Kidney (tissue), 14 donors: Measurements from ENCODE around the gene EVI5. TPM values are rescaled to one million over a fixed set of nuclear protein-coding genes. Genes with fewer than 3 reads are reported as not detected.

Experiments
- DNase-seq, 5 donors: peaks; one replicate each; pipeline ENCODE4 v3.0.0-alpha.2; 2013 to 2020
- FAIRE-seq: peaks from 2 replicates; lab custom pipeline; 2012; peaks lifted over from hg19 to GRCh38; lab: Jason Lieb, UNC
- H3K27ac ChIP-seq, 2 donors: one replicate each; pipeline ENCODE4 v1.7.0; 2013; ENCODE audit warnings: low read depth in 2 of 2, low read length in 2 of 2, inconsistent platforms in 1 of 2
- H3K27me3 ChIP-seq: one replicate; pipeline ENCODE4 v1.7.1; 2013; ENCODE audit warnings: low read length, inconsistent platforms; ENCODE audit not compliant: control insufficient read depth, insufficient read depth
- H3K36me3 ChIP-seq, 3 donors: one replicate each; pipeline versions ENCODE4 v1.7.0 to v1.7.1; 2013; ENCODE audit warnings: low read length in 3 of 3, control low read depth in 1 of 3, inconsistent platforms in 1 of 3; ENCODE audit not compliant: insufficient read depth in 3 of 3, control insufficient read depth in 2 of 3
- H3K4me1 ChIP-seq, 3 donors: one replicate each; pipeline versions ENCODE4 v1.7.0 to v1.7.1; 2013; ENCODE audit warnings: low read length in 3 of 3, inconsistent platforms in 1 of 3, low read depth in 1 of 3; ENCODE audit not compliant: control insufficient read depth in 2 of 3, insufficient read depth in 2 of 3
- H3K4me3 ChIP-seq, 3 donors: one replicate each; pipeline versions ENCODE4 v1.7.0 to v1.8.1; 2013; ENCODE audit warnings: low read length in 3 of 3, control low read depth in 1 of 3, inconsistent platforms in 1 of 3
- H3K9ac ChIP-seq, 3 donors: one replicate each; pipeline versions ENCODE4 v1.7.0 to v1.7.1; 2013; ENCODE audit warnings: low read length in 3 of 3, control low read depth in 1 of 3, inconsistent platforms in 1 of 3
- H3K9me3 ChIP-seq, 3 donors: one replicate each; pipeline versions ENCODE4 v1.7.0 to v1.7.1; 2013; ENCODE audit warnings: low read length in 3 of 3, control low read depth in 1 of 3, inconsistent platforms in 1 of 3; ENCODE audit not compliant: control insufficient read depth in 2 of 3, insufficient read depth in 1 of 3
- CTCF ChIP-seq: IDR thresholded peaks from 3 replicates; pipeline ENCODE4 v1.5.1; 2012; ENCODE audit warnings: mild to moderate bottlenecking, moderate library complexity, borderline replicate concordance; ENCODE audit not compliant: insufficient read depth; ENCODE audit errors: extremely low read depth
- intact Hi-C: fragments of 100-400 bp; cut with DNase I; formaldehyde crosslinking; loops from one replicate; pipeline ENCODE4 v1.11.1; 2022
- polyA plus RNA-seq: library from polyadenylated mRNA; stranded (reverse); fragments of 350-450 nt; fragmentation: Illumina TruSeq; extraction: RNeasy Lipid Tissue Mini Kit (QIAGEN cat#74804); gene quantifications from one replicate; pipeline ENCODE4 v1.2.3, GENCODE V29; 2014; ENCODE audit warnings: low read depth, low replicate concordance; ENCODE audit not compliant: insufficient read depth
- total RNA-seq: library from RNA; stranded (reverse); fragmentation: NEBNext Ultra II Directional; extraction: Animal tissue kit (Norgen Biotek cat#: 25700); gene quantifications from one replicate; pipeline ENCODE4 v1.2.1, GENCODE V29; 2021
- donor health status: control.
- donor health status: control.
- donor health status: control.
- donor health status: control.
- donor health status: control.
- donor health status: DM: yes; HTN: yes; CAD: no.
- donor health status: Normal renal cell carcinoma (clear cell type).

EVI5 gene
- total and polyA plus RNA-seq, 2 donors from 2014 or later: 3.6 to 36.5 TPM

GRCh38 chr1:92708368-92708950 lies 76.4 kb downstream of the EVI5 start:
- Histone ChIP-seq H3K9me3 (no peaks in the 10 kb centered on the region), H3K9ac (no peak overlapping the region), H3K27ac (no peak overlapping the region), H3K4me3 (no peak overlapping the region), H3K4me1 (peaks cover 0 to 9% (median 0%) of the 10 kb centered on the region in 3 donors), H3K36me3 (no peaks in the 10 kb centered on the region), H3K27me3 (no peaks in the 10 kb centered on the region)
- DNase-seq: no peak
- TF ChIP-seq CTCF: no peak
- intact Hi-C loops: no loop called here
- FAIRE-seq: no peak

- H3K4me1 ChIP-seq: peaks cover 0 to 9% (median 0%) of the 10 kb centered on the region in 3 donors
- intact Hi-C loops: no loop called here
- H3K36me3 ChIP-seq: no peaks in the 10 kb centered on the region
- H3K27ac ChIP-seq: no peak overlapping the region
- H3K9ac ChIP-seq: no peak overlapping the region
- no peak for FAIRE-seq
- H3K9me3 ChIP-seq: no peaks in the 10 kb centered on the region
- no peaks in the 10 kb centered on the region for H3K27me3 ChIP-seq
- DNase-seq: no peak
- H3K4me3 ChIP-seq: no peak overlapping the region
- TF ChIP-seq CTCF: no peak
These were observed 77.2 kb downstream of the EVI5 start for GRCh38 chr1:92707709-92708108.

GRCh38 chr1:92707292-92707691 lies 77.6 kb downstream of the EVI5 start:
- Histone ChIP-seq H3K4me3 (no peak overlapping the region), H3K27ac (no peak overlapping the region), H3K27me3 (no peaks in the 10 kb centered on the region), H3K9me3 (no peaks in the 10 kb centered on the region), H3K4me1 (peaks cover 0 to 9% (median 0%) of the 10 kb centered on the region in 3 donors), H3K36me3 (no peaks in the 10 kb centered on the region), H3K9ac (no peak overlapping the region)
- intact Hi-C loops: no loop called here
- DNase-seq (no peak), FAIRE-seq (no peak)
- no peak for TF ChIP-seq CTCF

- no peak overlapping the region for H3K4me3 ChIP-seq
- TF ChIP-seq CTCF: no peak
- H3K4me1 ChIP-seq: no peaks in the 10 kb centered on the region
- DNase-seq (no peak), FAIRE-seq (no peak)
- no peaks in the 10 kb centered on the region for H3K27me3 ChIP-seq
- H3K9me3 ChIP-seq: no peaks in the 10 kb centered on the region
- no peaks in the 10 kb centered on the region for H3K36me3 ChIP-seq
- intact Hi-C loops: no loop called here
- H3K27ac ChIP-seq: no peak overlapping the region
- no peak overlapping the region for H3K9ac ChIP-seq
These were observed 79.5 kb downstream of the EVI5 start for GRCh38 chr1:92705446-92705845.
